Retinal pigment epithelial cell (primary cell): ENCODE data around the gene FOXS1.

Source experiments
- DNase-seq: peaks from one replicate; pipeline ENCODE4 v3.0.0-alpha.2; 2010; ENCODE audit warnings: low read depth
- H3K4me3 ChIP-seq: 2 replicates; pipeline ENCODE4 v1.5.1; 2011; ENCODE audit warnings: mild to moderate bottlenecking, low read length, control low read depth, moderate library complexity
- TF ChIP-seq, protein P1 (sequence below): conservative IDR thresholded peaks from 2 replicates; pipeline ENCODE4 v1.5.1; 2011; ENCODE audit warnings: low read depth, low read length, control low read depth, inconsistent platforms

Gene FOXS1

DNA sequence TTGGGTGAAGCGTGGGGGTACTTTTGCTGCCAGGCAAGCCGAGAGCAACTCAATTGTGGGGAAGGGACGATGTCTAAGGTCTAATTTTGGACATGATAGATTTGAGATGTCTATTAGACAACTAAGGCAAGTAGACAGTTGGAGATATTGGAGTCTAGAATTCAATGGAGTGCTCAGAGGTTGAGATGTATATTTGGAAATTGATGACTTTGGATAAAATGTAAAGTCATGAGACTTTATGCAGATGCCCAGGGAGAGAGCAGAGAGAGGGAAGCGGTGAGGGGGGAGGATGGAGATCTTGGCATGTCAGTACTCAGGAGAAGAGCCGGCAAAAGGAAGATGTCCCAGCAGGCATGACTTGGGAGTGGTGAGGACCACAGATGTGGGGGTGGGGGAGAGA, 19.3 kb downstream of the FOXS1 start:
- TF ChIP-seq, protein P1, sequence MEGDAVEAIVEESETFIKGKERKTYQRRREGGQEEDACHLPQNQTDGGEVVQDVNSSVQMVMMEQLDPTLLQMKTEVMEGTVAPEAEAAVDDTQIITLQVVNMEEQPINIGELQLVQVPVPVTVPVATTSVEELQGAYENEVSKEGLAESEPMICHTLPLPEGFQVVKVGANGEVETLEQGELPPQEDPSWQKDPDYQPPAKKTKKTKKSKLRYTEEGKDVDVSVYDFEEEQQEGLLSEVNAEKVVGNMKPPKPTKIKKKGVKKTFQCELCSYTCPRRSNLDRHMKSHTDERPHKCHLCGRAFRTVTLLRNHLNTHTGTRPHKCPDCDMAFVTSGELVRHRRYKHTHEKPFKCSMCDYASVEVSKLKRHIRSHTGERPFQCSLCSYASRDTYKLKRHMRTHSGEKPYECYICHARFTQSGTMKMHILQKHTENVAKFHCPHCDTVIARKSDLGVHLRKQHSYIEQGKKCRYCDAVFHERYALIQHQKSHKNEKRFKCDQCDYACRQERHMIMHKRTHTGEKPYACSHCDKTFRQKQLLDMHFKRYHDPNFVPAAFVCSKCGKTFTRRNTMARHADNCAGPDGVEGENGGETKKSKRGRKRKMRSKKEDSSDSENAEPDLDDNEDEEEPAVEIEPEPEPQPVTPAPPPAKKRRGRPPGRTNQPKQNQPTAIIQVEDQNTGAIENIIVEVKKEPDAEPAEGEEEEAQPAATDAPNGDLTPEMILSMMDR = no peak
- no peak overlapping the region for H3K4me3 ChIP-seq
- DNase-seq = no peak

DNA sequence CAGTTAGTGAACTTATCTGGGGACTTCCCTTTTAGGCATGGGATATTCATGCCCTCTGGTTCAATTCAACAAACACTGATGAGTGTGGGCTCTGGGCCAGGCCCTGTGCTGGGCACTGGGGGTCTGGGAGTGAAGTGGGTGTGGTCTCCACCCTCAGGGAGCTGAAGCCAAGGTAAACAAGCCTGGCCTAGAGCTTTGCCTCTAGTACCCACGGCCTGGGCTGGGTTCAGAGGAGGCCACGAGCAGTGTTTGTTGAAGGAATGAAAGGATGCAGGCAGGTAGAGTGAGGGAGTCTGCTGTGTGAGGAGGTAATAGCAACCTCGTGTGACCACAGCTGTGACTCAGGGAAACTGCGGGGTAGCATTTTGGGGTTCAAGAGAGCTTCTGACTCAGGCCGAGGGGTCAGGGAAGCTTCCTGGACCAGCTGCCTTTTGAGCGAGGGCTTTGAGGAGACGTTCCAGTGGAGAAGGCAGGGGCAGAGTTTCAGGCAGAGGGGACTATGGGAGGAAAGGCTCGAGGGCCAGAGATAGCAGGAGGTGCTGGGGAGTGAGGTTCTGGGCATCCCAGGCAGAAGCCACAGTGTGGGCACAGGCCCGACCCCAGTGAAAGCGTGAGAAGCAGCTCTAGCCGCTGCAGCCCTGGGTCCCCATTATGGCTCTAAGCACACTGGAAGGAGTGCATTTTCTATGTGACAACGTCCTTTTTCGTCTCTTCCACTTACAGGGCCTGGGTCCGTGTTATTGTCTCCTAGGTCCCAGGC, 20.7 kb downstream of the FOXS1 start:
- no peak for DNase-seq
- no peak overlapping the region for H3K4me3 ChIP-seq

DNA sequence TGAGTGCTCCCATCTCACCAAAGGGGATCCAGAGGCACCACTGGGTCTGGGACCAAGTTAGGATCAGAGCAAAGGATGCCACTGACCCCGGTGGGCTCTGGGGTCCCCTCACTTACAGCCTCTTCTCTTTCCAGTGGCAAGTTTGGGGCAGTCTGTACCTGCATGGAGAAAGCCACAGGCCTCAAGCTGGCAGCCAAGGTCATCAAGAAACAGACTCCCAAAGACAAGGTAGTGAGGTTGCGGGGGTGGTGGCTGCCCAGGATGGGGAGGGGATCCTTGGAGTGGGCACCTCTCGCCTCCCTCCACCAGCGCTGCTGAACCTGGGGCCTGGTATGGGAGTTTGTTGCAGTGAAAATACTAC, 21.3 kb downstream of the FOXS1 start:
- TF ChIP-seq, protein P1 = no peak
- no peak overlapping the region for H3K4me3 ChIP-seq
- DNase-seq = no peak

More for the DNA sequence above, 20.7 kb downstream of the FOXS1 start:
- TF ChIP-seq, protein P1 = no peak

DNA sequence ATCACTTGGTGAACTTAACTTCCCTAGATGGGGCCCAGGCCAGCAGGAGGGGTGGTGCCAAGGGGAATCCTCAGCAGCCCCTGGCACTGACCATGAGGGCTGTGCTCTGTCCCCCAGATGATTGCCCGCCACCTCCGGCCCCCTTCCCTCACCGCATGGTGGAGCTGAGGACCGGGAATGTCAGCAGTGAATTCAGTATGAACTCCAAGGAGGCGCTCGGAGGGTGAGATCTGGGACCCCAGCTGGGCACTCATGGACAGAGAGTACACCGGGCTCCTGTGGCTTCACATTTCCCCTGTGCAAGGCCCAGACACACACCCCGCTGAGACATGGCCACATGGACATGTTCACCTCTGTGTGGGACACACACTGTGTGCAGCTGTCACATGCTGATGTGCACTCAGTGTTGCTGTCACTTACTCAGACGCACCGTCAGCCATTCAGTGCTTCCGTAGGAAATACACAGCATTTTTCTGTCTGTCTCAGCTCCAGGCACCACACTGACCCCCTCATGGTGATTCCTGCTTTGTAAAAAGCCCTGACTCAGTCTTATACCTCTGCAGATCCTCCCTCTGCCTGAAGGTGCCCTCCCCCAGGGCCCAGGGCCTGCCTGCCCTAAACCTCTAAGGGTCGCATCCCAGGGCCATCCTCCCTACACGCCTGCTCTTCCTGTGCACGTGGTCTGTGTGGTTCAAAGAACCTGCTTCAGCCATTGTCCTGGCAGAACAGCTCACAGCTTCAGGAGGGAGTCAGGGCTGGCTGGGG, 21.9 kb downstream of the FOXS1 start:
- TF ChIP-seq, protein P1 = no peak
- no peak for DNase-seq
- H3K4me3 ChIP-seq = no peak overlapping the region

DNA sequence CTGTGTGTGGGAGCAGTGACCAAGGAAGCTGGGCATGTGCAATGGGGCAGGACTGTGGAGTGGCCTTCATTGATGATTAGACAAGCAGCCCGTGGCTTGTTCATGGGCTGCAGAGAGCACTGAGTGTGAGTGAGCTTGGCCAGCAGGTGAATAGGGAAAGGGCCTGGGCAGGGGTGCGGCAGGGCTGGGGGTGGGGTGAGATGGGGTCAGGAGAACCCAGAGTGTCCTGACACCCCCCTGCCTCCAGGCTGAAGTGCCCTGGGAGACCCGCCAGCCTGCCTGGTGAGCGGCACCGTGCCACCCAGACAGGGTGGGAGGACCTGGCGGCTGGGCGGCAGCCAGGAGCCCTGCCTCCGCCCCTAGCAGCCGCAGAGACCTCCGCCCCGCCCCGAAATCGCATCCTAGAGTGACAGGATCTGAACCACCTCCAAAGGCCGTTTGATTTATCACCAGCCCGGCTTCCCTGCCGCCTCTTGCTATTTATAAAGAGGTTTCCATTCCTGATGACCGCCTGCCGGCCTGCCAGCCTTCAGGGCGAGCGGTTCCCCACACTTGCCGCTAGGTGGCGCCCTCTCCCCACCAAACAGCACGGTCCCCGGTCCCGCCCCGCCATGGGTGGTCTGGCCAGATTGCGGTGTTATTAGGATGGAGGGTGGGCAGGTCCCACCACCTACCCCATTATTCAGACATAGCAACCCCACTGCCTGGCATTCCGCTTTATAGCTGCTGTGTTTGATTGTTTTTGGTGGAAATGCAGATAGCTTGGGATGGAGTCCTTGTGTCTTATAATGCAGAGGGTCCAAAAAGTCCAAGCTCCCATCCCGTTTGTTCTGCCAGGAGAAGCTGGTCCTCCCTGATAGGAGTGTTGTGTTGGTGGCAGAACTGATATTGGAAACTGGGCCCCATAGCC, 22.7 kb downstream of the FOXS1 start:
- TF ChIP-seq, protein P1 = peak; percentile 92
- peak overlapping the region; percentile 17 for H3K4me3 ChIP-seq
- no peak for DNase-seq

DNA sequence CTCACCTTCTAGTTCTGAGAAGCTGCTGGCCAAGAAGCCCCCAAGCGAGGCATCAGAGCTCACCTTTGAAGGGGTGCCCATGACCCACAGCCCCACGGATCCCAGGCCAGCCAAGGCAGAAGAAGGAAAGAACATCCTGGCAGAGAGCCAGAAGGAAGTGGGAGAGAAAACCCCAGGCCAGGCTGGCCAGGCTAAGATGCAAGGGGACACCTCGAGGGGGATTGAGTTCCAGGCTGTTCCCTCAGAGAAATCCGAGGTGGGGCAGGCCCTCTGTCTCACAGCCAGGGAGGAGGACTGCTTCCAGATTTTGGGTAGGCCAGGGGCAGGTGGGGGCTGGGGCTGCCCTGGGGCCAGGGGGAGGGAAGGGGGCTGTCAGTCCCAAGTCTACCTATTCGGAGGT, 24.0 kb downstream of the FOXS1 start:
- H3K4me3 ChIP-seq = no peak overlapping the region
- no peak for DNase-seq
- TF ChIP-seq, protein P1 = no peak
